GM21576 (cell line): ENCODE data around the gene EPHX1.
"Not testable (repeated sequence)": the region's sequence is repeated elsewhere in the genome, so short reads cannot be mapped to it uniquely, and the experiment has no call there.

ENCODE experiments used
- ATAC-seq: cut with Tn5 transposase; IDR thresholded peaks from one replicate; pipeline ENCODE4 v1.9.1; 2021; ENCODE audit warnings: mild to moderate bottlenecking, moderate library complexity; ENCODE audit not compliant: unreplicated experiment

Gene EPHX1

DNA sequence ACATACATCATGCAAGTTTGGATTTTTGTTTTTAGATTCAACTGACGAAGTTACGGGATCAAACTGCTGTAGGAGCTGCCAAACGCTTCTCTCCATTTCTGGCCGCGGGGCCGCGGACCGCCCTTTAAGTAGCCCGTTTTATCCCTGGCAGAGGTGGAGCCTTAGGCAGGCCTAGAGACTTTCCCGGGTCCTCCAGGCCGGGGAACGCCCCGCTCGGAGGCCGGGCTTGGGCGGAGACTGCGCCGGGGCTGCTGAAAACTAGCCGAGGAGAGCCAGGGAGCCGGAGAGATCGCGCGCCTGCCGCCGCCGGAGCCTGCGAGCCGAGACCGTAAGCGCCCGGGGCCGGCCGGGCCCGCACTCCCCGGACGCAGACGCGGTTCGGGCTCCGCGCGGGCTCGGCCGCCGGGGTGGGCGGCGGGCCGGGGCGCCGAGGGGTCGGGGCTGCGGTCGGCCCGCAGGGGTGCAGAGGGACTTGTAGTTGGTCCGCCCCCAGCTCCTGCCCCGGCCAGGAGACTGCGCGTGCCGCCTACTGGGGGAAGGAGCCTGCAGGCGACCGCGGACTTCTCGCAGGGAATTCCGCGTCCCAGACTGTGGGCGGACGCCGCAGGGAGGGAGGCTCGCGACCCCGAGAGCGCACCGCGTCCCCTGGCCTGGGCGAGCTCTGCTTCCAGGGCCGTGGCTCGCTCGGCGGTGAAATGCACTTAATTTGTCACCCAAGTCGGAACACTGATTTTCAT is at the start of gene EPHX1:
EPHX1 (plus strand) TSS at position 283 of the 737 bp plus-strand sequence. CDS start 18,606 bp downstream, outside the sequence.
- peak; percentile 94 for ATAC-seq

DNA sequence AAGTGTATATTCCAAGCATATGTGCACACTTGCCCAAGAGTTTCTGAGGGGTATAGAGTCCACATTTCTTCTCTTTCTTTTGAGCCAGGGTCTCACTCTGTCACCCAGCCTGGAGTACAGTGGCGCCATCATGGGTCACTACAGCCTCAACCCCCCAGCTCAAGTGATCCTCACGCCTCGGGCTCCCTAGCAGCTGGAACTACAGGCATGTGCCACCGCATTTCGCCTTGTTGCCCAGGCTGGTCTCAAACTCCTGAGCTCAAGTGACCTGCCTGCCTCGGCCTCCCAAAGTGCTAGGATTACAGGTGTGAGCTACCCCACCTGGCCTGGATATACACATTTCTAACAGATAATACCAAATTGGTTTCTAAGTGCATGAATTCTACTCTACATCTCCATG is 49.4 kb upstream of the EPHX1 start:
- no peak for ATAC-seq

DNA sequence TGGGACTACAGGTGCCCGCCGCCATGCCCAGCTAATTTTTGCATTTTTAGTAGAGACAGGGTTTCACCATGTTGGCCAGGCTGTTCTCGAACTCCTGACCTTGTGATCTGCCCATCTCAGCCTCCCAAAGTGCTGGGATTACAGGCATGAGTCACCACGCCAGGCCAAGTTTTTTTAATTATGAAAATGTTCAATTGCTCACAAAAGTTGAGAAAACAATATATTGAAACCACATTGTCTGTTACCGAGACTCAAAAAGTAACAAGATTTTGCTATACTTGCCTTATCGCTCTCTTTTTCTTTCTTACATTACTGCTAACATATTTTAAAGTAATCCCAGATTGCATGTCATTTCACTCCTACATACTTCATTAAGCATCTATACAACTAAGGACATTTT is 48.5 kb upstream of the EPHX1 start:
- not testable (repeated sequence) for ATAC-seq

DNA sequence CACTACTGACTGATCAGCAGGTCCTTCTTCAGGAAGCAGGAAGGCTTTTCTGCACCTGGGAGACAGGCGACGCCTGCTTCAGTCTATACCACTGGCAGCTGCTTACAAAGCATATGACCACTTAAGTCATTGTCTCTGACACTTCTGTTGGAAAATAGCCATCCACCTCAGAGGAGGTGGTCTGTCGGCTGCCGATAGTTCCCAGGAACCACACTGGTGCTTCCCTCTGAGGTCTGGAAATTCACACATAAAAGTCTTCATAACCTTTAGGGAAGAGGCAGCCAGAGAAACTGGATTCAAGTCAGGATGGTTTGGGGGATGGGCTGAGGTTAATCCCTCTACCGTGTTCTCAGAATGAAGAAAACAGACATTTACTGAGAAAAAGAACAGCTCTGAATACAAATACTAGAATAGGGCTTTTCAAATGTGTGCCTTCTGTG is 47.9 kb upstream of the EPHX1 start:
- ATAC-seq, result no peak

DNA sequence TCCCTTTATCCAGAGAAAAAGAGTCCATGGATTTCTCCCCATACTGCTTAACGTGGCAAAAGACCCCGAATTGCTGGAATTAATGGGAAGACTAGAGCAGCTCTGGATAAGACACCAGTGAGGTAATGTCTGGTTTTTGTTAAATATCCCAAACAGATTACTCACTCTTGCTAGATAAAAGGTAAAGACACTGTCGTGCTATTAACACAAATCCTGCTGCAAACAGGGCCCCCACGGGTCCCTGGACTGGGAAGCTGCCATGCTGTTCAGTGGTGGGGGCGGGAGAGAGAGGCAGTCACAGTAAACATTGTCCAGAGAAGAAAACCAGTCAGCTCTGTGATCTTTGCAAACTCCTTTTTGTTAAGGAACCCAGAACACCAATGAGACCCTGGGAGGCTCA is 47.5 kb upstream of the EPHX1 start:
- ATAC-seq, result no peak

DNA sequence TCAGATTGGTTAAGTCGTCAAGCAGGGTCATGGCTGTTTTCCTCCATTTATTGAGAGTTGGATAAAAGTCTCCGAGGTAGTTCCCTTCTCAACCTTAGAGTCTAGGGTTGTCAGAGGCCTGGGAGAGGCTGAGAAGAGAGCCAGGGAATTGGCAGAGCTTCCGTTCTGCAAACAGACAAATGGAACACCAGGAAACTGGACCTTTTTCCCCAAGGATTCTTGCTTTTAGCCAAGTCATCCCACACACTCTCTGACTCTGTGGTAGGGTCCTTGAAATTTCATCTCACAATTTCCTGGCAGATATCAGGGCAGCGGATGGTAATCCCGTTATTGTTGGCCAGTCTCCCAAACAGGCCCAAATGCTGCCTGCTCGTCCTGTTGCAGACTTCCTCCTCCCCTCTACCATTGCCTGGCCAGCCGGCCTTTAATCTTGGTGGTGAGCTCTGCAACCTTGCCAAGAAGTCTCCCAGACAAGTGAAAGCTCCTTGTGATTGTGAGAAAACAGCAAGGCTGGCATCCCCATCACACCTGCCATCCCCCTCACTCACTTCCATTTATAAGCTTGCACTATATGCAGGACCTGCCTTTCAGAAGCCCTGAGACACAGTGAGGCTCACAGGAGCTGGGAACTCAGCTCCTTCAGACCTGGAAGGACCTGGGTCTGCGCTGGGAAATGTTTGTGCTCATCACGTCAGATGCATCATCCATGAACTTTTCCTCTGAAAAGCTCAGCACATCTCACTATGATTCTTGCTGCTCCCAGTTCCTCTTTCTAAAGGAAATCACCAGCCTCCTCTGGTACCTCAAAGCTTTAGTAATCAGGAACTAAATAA is 46.0 kb upstream of the EPHX1 start:
- no peak for ATAC-seq

DNA sequence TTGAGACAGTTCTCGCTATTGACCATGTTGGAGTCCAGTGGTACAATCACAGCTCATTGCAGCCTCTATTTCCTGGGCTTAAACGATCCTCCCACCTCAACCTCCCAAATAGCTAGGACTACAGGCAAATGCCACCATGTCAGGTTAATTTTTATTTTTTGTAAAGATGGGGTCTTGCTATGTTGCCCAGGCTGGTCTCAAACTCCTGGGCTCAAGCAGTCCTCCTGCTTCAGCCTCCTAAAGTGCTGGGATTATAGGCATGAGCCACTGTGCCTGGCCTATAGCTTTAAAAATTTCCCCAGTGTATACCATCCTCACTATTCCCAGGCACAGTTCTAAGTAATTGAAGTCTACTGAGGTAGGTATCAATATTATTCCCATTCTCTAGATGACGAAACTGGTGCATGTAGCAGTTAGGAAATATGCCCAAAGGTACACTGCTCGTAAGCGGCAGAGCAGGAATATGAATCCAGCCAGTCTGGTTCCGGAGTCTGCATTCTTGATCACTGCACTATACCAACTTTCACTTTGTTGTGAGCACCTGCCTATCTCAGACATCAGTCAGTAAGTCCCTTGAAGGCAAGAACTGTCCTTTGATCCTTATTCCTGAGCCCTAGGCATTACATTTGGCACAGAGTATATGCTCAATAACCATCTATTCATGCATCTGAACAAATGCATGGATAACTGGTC is 43.8 kb upstream of the EPHX1 start:
- no peak for ATAC-seq

DNA sequence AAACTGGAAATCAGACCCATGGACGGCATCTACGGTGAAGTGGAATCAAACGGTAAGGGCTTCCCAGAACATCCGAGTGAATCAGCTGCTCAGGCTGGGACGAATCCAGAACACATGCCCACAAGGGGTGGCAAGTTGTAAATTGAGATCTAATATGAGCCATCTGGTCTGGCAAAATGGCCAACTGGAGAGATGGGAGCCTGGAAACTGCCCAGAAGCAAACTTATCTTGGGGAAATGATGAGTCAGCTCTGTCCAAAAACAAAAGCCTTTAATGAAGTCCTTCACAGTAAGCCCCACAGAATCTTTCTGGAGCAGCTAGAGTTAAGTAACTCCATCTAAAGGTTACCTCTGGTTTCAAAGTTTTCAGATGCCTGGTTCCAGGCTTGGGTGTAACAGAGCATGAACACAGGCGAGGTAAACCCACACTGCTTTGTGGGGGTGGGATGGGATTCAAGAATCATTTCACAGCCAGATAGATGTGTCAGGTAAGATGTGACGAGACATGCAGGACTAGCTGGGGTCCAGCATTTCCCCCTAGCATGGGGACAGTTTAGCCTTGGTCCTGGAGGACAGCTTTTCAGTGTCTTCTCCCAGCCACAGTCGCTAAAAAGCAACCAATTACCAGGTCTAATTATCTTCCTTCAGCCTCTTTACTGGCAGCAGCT is 42.8 kb upstream of the EPHX1 start:
- no peak for ATAC-seq

DNA sequence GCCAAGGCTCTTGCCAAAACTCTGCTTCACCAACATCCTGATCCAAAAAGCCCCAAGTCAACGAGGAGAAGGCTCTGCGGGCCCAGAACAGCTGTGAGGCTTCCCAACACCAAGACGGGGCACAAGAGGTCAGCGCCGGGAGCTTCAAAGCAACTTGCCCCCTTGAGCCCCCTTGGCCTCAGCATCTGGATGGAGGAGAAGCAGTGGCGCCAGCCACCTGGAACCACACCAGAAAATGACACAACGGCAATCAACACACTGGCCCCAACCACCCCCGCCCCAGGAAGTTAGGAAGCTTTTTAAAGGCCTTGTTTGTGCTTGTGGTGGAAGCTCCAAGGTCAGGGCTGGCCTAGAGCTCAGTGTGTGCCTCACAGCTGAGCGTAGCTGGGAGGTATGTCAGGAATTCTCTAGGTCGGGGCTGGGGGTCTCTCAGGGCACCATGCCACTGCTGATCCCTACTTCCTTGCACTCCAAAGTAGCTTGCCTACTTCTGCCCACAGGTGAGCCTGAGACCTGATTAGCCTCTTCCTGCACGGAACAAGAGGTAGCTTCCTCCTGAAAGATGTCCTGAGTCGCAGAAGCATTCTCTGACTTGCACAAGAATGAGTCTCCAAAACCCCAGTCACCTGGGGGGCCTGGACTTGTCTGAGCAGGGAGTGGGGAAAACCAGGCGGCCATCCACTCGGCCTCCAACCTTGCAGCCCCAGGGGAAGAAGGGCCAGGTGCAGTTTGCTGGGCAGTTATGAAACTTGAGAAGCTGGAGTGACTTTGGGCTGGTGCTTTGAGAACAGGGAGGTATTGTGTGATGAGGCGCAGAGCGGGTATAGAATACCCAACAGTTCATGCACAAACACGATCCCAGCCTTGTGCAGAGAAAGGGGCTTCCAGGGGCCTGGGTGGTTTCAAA is 42.0 kb upstream of the EPHX1 start:
- no peak for ATAC-seq

DNA sequence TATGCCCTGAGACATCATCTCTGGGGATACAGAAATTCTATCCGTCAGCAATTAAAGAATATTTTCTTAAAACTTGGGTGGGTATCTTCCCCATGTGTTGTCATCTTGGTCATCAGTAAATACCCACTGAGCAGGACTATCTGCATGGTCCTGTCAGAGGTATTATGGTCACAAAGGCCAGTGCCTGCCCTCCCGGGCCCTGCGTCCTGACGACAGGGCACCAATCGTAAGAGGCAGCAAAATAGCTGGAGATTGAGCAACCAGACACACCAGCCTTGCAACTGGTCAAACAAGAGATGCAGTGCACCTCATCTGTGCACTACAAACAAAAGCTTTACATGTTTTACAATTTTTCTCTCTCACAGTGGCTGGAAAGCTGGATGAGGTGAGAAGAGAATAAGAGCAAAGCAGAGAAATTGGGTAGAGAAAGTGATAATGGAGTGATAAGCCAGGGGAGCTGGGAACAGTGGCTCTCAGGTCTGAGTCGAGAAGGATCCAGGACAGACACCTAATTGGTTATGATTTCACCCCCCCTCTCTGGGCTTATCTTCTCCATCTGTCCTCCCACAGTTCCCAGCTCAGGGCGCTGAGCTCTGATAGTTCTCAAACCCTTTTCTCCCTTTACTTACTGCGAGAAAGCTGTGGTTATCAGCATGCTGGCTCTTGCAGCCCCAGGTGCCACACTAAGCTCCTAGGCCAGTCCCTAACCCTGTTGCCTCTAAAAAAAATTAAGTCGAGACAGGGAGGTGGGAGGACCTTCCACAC is 41.1 kb upstream of the EPHX1 start:
- no peak for ATAC-seq

DNA sequence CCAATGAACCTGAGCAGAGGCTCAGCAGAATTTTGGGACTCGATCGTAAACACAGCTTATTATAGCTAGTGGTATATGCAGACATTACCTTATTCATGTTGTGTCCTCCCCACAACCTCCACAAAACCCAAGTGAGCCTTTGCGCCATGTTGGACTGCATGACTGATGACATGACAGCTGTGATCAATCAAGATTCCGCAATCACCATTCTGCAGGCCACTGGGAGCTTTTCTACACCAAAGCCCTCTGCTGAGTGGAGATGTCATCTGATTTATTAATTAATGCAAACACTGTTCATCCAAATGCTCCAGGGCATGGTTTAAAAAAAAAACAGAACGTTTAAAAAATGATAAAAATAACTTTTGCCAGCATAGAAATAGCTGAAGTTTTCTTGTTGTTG is 40.2 kb upstream of the EPHX1 start:
- no peak for ATAC-seq

DNA sequence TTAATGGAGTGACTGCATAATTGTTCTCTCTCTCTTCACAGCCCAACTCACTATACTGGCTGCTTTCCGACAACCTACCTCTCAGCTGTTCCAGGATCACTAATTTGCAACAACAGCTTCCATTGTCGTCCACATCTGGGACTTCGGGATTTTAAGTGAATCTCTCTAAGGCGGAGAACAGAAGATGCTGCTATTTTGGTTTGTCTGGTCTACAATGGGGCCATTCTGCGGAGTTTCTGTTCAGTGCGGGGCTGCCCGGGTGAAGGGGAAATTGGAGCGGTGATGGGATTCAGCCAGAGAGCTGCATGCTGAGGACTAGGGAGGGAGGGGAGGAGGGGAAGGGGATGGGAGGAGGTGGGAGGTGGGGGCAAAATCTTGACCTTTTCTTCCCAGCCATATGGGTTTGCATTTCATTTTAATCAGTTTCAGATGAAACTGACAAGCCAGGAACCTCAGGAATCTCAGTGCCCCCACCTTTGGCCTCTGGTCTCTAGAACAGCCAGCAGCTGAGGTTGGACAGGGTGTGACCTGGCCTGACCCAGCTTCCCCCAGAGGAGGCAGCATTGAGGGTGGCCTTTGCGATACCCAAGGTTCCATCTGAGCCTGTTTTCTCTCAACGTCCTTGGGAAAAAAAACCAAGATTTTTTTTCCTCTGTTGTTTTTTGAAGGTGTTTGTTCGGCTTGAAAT is 39.2 kb upstream of the EPHX1 start:
- ATAC-seq, result no peak

DNA sequence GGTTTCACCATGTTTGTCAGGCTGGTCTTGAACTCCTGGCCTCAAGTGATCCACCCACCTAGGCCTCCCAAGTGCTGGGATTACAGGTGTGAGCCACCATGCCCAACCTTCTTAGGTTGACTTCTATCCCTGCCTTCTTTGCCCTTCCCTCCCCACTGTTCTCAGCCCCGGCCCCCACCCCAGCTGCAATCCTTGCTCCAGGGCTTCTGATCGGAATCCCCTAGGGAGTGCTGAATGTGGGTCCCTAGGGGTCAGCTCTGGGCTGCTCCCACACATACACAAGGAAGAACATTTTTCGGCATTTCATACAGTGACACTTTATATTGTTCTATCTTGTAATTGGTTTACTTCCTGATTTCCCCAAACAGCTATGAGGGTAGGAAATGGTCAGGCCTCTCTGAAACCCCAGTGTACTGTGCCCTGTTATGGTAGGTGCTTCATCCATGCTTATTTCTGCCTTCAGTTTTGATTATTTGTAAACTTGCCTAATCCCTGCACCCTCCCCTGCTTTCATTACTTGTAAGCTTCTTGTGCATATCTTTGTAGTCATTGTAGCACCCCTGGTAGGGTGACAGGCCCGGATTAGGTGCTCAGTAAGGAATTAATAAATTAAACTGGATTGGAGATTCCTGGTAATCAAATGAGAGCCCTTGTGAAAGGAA is 38.1 kb upstream of the EPHX1 start:
- no peak for ATAC-seq

DNA sequence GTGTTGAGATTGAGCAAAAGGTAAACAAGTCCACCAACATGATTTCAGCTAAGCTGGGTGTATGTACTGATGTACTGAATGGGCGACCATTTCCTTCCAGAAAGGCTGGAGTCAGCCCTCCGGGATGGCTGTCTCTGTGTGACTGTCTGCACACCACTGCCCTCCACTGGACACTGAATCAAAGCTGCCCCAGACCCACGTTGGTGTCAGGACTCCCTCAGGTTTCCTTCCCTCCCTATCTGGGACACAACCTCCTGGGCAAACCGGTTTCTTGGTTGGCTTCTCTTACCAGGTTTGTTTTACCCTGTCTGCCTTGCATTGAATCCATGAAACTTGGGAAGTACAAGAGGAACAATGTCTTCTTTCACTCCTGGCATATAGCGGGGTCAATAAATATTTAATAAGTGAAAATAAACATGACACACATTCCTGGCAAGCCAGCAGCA is 37.6 kb upstream of the EPHX1 start:
- ATAC-seq, result peak; percentile 50

DNA sequence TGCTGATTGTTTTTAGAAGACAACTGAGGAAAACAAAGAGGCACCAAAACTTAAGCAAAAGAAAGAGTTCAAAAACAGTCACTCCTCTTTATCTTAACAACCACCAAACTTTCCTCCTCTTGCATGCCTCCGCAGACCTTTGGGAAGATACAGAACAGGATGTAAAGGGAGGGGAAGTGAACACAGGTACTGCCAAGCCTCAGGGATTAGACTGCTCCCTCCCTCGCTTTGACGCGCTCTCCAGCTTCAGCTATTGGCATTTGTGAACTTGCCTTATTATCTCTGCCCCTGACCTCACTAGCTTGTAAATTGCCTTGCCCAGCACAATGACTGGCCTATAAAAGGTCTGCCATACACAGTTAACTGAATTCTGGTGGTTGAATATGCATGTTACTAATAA is 37.1 kb upstream of the EPHX1 start:
- ATAC-seq, result no peak

DNA sequence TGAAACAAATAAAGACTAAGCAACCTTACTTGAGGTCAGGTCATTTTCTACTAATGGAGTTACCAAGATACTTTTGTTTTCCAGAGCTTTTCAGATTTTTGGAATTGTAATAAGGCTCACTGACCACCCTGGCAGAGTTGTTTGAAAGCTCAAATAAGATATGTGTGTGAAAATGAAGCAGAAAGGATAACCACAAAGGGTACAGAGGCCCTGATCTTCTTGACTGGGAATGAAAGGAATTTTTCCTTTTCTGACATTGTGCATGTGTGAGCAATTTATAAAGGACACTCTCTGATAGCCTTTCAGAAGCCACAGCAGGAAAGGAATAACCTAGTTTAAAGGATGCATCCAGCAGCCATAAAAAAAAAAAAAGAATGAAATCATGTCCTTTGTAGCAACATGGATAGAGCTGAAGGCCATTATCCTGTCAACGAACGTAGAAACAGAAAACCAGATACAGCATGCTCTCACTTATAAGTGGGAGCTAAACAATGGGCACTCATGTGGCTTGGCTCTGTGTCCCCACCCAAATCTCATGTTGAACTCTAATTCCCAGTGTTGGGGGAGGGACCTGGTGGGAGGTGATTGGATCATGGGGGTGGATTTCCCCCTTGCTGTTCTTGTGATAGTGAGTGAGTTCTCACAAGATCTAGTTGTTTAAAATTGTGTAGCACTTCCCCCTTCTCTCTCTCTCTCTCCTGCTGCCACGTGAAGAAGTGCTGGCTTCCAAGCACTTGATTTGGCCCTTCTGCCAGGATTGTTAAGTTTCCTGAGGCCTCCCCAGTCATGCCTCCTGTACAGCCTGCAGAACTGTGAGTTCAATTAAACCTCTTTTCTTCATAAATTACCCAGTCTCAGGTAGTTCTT is 35.4 kb upstream of the EPHX1 start:
- no peak for ATAC-seq

DNA sequence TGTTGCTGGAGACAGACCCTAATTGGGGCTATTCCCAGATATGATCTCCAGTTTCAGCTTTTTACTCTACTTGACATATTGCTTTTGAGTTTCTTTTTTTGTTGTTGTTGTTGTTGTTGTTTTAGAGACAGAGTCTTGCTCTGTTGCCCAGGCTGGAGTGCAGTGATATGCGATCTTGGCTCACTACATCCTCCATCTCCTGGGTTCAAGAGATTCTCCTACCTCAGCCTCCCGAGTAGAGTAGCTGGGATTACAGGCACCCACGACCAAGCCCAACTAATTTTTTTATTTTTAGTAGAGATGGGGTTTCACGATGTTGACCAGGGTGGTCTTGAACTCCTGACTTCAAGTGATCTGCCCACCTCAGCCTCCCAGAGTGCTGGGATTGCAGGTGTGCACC is 33.6 kb upstream of the EPHX1 start:
- ATAC-seq, result no peak
